Measurements from ENCODE around the gene ODF4.

GRCh38 chr17:8393470-8394231 is 54.0 kb downstream of the ODF4 start:
- TF ChIP-seq, protein P1, sequence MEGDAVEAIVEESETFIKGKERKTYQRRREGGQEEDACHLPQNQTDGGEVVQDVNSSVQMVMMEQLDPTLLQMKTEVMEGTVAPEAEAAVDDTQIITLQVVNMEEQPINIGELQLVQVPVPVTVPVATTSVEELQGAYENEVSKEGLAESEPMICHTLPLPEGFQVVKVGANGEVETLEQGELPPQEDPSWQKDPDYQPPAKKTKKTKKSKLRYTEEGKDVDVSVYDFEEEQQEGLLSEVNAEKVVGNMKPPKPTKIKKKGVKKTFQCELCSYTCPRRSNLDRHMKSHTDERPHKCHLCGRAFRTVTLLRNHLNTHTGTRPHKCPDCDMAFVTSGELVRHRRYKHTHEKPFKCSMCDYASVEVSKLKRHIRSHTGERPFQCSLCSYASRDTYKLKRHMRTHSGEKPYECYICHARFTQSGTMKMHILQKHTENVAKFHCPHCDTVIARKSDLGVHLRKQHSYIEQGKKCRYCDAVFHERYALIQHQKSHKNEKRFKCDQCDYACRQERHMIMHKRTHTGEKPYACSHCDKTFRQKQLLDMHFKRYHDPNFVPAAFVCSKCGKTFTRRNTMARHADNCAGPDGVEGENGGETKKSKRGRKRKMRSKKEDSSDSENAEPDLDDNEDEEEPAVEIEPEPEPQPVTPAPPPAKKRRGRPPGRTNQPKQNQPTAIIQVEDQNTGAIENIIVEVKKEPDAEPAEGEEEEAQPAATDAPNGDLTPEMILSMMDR (IDR thresholded peaks at IDR 0.05 in 4 of 5, conservative IDR thresholded peaks at IDR 0.05 in 1 of 5) = no peak
- TF ChIP-seq POLR2A (IDR thresholded peaks at IDR 0.05) = no peak

All from gastrocnemius medialis (tissue), 4 donors.